GM18907 (cell line): Measurements from ENCODE around the gene EIF3D.

Experiments used
- ATAC-seq: cut with Tn5 transposase; IDR thresholded peaks from one replicate; pipeline ENCODE4 v1.9.1; 2021; ENCODE audit warnings: mild to moderate bottlenecking, moderate library complexity; ENCODE audit not compliant: unreplicated experiment

The EIF3D gene

DNA sequence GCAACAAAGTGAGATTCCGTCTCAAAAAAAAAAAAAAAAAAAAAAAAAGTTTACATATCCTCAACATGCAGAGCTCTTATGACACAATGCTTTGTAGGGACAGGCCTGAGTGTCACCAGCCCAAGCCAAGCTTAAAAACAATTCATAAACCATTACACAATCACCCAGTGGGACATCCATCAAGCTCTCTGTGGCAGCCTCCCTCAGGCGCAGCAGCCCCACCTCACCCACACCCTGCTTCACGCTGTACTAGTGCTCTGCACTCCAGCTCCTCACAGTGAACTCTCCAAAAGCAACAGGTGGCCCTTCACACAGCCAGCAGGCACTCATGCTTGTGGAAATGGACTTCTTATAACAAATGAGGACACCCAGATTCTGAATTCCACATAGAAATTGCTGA, 18.6 kb downstream of the EIF3D start:
- ATAC-seq, result no peak

DNA sequence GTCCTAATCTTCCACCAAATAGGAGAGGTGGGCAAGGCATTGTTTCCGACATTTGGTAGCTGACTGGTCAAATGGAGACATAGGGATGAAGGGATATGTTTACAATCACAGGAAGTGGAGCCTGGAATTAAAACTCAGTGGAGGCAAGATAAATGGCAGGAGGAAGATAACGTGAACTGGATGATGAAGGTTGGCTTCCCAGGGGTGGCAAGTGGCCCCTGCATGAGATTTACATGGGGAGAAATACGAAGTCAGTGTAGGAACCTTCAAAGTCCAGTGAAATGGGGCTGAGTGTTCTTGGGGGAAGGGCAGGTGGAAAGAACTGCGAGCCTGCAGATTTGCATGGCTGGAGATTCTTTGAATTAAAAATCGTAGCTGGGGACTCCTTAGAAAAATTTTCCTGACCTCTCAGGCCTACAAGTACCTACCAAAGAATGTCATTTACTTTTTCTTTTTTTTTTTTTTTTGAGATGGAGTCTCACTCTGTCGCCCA, 21.4 kb downstream of the EIF3D start:
- ATAC-seq, result no peak

DNA sequence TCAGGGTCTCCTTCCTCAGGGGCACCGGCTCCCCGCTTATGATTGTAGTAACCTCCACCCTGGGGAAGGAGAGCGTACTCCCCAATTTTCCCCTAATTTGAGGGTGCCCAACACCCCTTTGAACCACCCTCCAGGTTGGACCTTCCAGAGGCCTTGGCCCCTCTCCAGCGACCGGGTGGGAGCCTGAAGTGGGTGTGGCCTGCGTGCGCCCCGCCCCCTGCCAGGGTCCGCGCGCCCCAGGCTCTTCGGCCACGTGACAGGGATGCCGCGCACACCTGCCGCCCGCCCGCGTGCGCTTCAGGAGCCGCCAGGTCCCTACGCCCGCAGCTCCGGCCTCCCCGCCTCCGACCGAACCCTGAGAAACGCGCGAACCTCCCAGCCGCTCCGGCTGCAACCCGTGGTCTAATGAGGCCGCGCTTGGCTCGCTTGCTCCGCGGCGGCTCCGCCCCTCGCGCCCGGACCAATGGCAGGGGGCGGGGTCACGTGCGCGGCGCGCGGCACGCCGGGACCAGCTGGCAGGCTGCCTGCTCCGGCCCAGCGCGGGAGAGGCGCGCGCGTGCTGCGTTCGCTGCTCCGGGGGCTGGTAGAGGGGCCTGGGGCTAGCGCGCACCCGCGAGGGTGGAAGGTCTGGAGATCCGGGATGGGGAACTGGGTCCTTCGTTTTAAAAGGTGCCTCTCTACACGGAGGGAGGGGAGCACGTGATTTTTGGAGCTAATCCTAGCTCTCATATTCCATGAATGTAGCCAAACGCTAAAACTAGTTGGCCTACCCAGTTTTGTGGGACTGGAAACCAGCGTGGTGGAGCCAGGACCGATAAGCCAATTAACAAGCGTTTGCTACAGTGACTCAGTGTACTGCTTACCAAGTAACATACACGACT, 22.1 kb downstream of the EIF3D start, which contains the start of gene FOXRED2:
Gene FOXRED2, minus strand, starts transcription at position 404 of the 881 bp plus-strand sequence. CDS start 618 bp downstream, outside the sequence.
- ATAC-seq, result peak; percentile 75

DNA sequence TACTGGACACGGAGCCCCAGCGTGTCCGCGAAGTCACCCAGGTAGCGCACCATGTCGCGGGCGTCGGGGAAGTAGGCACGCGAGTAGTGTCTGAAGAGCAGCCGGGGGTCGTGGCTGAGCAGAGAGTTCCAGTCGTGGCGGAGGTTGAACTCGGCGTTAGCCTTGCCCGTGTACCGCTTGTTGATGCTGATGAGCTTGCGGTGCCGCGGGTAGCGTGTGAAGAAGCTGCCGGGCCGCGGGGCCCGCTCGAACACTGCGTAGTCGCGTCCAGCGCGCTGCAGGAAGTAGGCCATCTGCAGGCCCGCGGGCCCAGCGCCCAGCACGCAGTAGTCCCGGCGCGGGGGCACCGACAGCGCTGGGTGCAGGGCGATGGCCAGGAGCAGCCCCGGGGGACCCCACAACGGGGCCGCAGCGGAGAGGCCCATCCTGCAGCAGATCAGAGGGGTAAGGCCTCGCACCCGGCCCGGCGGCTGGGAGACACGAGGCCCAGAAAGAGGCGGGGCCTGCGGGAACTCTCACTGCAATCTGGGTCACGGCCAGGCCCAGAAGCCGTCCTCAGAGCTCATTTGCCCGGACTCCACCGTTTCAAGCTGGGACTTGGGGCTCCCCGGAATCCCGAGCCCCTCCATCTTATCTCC, 22.8 kb downstream of the EIF3D start:
- ATAC-seq, result no peak

DNA sequence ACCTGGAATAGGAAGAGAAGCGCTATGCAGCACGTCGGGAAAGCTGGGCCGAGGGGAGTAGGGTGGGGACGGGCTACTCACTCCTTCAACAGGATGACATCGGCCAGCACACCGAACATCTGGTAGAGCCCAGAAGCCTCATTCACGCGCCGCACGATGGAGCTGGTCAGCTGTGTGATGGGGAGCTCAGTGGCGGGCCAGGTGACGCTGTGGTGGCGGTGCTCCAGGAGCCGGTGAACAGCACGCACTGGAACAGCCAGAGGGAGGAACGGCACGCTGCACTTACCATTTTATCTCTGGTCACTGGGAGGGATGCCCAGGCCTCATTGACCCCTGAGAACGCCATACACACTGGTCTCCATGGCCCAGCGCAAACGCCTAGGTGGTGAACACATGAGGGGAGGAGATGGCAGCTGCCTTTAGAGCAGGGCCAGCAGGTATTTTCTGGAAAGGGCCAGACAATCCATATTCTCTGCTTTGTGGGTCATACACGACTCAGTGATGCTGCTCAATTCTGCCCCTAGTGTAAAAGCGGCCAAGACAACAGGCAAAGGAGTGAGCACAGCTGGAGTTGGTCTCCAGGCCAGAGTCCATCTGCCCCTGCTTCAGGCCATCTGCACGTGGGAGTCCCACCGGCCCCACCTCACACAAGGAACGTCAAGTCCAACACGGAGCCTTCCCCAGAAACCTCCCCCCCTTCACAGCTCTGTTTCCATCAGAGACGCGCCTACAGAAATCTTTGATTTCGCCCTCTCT, 30.9 kb downstream of the EIF3D start:
- no peak for ATAC-seq

DNA sequence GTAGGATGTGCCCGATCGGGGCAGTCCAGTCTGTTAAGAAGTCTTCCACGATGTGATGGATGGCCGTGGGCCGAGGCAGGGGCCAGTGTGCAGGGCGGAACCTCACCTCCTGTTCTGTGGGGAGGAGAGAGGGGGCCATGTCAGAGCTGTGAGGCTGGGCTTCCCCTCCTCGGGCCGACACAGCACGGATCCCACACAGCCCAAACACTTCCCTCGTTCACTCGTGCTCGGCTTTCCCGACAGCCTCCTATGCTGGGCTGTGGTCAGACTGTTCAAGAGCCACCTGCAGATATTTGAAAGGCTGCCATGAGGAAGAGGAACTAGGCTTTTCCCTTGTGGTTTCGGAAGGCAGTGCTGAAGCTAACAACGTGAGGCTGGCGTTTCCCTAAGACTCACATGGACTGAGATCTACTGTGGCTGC, 35.3 kb downstream of the EIF3D start:
- ATAC-seq, result peak; percentile 49

DNA sequence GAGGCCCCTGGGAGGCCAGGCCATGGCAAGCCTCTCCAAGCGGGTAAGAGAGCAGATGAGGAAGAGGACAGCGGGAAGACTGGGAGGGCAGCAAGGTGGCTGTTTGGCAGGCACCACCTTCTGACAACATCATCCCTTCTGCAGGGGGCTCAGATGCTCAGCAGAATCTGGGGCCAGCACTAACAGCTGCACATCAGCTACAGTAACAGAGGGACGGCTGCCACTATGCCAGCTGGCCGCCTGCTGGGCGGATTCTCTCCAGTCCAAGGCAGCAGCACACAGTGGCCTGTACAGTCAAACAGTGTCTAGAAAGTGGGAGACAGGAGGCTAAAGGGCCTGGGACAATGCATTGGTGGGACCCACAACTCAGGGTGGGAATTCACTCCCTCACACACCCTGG, 36.9 kb downstream of the EIF3D start:
- no peak for ATAC-seq

DNA sequence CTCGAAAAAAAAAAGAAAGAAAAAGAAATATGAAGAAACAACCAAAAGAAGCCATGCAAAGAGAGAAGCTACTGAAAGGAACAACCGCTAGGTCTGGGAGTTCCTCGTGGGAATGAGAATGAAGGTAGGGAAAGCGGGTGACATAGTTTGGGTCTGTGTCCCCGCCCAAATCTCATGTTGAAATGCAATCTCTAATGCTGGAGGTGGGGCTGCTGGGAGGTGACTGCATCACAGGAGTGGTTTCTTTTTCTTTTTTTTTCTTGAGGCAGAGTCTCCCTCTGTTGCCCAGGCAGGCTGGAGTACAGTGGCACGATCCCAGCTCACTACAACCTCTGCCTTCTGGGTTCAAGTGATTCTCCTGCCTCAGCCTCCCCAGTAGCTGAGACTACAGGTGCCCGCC, 37.8 kb downstream of the EIF3D start:
- ATAC-seq, result no peak

DNA sequence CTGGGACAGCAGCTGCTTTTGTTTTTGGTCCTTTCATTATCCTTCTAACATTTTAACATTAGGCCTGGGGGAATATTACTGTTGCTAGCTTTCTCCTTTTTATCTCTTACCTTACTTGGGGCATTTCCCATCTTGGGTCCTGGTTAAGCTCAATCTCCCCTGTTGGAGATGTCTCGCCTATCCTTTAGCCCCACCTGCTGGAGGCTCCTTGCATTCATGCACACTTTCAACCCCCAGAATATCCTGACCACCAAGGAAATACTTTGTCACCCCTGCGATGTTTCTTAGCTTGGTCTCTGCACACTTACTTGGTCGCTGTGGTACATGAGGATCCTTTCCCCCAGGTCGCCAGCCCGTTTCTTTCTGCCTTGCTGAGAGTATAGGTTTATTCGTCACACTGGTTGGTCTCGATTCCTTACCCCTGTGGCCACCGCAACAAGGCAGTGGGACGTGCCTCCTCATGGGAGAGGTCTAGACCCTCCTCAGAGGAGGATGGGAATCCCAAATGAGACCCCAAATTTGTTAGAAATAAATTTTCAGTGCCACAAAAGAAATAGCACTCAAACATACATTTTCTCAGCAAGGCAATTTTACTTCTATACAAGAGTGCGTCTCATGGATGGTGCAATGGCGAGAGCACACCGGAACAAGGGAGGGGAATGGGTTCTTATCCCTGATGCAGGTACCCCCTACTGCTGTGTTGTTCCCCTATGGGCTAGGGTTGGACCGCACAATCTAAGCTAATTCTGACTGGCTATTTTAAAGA, 42.2 kb downstream of the EIF3D start:
- no peak for ATAC-seq

DNA sequence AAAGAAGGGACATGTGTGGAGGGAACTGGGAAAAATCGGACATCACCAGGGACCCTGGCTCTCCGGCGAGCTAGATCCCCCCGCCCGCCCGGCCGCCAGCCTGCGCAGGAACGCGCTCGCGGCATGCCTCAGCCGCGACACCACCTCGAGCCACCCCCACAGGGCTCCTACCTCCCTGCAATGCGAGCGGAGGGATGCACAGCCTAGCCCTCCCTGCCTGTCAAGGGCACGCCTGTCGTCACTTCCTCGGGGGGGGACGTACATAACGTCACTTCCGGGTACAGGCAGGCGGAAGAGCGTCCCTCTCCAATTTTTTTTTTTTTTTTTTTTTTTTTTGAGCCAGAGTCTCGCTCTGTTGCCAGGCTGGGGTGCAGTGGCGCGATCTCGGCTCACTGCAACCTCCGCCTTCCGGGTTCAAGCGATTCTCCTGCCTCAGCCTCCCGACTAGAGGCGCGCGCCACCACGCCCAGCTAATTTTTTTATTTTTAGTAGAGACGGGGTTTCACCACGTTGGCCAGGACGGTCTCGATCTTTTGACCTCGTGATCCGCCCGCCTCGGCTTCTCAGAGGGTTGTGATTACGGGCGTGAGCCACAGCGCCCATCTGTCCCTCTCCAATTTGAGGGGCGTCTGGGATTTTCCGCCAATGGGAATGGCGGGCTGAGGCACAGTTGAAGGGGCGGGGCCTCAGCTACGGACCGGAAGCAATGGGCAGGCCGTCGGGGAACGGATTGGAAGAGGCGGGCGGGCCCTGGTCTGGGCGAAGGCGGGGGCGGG, 47.4 kb downstream of the EIF3D start, which contains the start of gene TXN2:
Gene TXN2, minus strand, starts transcription at position 248 of the 776 bp plus-strand sequence. CDS start 803 bp downstream, outside the sequence.
- ATAC-seq, result peak; percentile 81

DNA sequence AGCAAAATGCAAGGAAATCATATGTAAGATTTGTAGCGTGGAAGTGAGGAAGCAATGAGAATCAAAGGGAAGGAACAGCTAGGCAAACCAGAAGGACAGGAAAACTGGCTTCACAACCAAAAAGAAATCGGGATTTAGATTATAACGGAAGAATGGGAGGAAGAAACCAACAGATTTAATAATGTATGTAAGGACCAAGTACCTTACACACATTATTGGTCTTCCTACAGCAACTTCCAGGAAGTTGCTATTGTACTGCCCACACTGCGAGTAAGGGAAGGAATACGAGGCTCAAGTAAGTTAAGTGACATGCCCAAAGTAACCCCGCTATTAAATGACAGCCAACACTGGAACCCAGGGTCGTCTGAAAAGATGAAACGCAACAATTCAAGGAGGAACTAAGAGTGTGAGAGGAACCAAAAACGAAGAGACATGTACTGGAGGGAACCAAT, 48.0 kb downstream of the EIF3D start:
- no peak for ATAC-seq

DNA sequence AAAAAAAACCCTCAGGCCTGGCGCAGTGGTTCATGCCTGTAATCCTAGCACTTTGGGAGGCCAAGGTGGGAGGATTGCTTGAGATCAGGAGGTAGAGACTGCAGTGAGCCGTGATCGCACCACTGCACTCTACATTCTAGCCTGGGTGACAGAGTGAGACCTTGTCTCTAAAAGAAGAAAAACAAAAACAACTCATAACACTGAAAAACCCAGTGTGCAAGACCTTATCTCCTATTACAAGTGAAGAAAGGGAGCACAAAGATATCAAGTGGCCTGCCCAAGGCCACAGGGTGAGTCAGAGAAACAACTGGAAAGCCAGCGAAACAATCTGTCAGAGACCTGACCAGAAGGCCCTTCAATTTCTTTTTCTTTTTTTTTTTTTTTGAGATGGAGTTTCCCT, 50.0 kb downstream of the EIF3D start:
- ATAC-seq, result no peak

DNA sequence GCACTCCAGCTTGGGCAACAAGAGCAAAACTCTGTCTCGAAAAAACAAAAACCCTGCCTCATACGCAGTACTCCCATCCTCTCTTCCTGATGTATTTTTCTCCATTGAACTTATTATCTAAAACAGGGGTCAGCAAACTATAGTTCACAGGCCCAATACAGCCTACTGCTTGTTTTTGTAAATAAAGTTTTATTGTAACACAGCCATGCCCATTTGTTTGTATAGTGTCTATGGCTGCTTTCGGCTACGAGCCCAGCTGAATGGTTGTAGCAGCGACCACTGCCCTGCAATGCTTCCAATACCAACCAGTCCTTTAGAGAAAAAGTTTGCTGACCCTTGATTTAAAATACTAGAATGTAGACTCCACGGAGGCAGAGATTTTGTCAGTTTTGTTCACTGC, 53.6 kb downstream of the EIF3D start:
- ATAC-seq, result no peak

DNA sequence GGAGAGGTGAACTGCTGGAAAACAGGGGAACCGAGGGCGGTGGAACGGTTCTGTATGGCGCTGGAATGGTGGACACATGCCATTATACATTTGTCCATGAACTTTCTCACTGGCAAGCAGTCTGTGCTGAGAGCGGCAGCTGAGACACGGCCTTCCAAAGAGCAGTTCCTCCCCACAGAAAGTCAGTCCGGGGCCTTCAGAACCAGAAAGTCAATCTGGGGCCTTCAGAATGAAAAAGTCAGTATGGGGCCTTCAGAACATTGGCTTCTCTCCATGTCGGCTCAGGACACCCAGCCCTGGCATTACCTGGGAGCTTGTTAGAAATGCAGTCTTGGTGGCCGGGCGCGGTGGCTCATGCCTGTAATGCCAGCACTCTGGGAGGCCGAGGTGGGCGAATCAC, 56.3 kb downstream of the EIF3D start:
- ATAC-seq, result no peak

DNA sequence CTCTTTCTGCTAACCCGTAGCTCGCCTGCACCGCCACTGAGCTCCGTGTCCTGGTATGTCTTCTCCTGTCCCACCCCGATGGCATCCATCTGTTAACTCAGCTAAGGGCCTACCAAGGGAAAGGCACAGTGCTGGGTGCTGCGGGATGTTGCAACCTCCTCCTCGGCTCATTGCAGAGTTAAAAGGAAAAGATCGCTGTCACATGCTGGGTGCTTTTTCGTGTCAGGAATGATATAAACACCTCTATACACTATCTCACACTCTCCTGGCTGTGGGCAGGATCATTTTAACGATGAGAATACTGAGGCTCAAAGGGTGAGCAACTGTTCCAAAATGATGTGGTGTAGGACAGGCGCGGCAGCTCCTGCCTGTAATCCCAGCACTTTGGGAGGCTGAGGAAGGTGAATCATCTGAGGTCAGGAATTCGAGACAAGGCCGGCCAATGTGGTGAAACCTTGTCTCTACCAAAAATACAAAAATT, 57.6 kb downstream of the EIF3D start:
- ATAC-seq, result no peak

DNA sequence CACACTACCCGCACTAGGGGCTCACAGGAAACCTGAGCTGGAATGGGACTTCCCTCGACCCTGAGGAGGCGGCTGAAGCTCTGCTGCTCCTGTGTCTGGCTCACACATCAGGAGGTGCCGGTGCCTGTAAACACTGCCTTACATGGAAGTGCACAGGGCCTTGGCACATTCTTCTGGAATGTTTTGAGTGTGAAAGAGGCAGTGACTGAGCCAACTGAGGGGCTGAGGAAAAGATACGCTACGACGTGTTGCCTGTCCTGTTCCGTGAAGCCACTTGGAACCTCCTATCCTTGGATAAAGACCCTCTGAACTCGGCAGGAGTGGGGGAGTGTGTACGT, 58.0 kb downstream of the EIF3D start:
- no peak for ATAC-seq

DNA sequence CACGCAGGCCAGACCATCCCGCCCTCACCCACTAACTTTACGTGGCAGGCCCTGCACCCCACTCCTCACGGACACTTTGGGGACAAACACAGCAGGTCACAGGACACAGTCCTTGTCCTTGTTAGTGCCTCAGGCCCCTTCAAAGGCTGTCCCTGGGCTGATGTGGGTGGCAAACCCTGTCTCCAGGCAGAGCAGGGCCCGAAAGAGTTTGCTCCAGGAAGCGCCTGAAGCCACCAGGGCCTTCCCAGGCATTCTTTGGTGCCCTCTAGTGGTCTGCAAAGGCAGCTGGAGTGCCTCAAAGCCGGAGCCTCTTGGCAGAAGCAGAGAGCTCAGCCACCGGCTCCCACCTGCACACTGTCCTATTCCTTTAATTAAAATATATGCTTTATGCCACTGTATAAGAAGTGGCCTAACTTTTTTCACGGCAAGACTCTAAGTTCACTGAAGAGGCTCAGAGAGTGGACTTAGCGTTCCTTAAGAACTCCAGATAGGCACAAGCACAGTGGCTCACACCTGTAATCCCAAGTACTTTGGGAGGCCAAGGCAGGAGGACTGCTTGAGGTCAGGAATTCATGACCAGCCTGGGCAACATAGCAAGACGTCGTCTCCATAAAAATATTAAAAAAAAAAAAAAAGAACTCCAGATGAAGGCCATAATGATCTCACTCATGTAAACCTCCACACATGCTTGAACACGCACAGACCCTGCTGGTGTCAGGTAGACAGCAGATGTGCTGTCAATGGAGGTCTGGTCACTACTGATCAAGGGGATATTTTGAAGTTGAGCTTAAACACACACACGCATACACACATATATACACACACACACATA, 58.6 kb downstream of the EIF3D start:
- peak; percentile 47 for ATAC-seq

DNA sequence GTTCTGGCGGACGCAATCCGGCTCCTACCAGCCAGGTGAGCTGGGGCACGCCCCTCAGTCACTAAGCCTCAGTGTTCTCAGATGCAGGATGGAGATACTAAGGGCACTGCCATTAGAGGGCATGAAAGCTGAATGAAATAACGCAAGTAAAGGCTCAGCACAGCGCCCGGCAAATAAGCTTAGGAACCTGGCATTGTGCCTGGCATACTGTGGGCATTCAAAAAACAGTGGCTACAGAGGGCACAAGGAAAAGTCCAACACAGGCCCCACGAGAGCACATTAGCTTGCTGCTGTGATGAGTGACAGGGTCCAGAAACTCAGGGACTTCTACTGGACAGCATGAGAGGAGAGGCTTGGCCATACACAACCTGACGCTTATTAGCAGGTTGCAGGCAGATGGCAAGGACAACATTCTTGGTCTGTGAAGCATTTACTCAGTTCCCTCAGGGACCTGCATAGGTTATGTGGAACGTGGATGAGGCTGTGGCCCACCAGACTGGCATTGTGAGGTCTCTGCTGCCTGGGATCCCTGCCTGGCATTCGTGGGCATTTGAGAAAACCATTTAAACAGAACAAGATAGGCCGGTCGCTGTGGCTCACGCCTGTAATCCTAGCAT, 59.8 kb downstream of the EIF3D start:
- no peak for ATAC-seq
